ENCODE results near the gene CEP44. TPM values are rescaled to one million over a fixed set of nuclear protein-coding genes. Genes with fewer than 3 reads are reported as not detected.

The CEP44 gene
- total RNA-seq, 1 donor from 2014 or later, result 35.4 TPM

Other genes starting within 250 kb of the CEP44 start
- gene FBXO8, start 244 bp upstream of the CEP44 start, total RNA-seq, result 32.9 TPM
- 4.2 TPM for gene HPGD, start 238.6 kb downstream of the CEP44 start, total RNA-seq

Data from occipital lobe (tissue), 1 donor.